Measurements from ENCODE around the gene APLF.

DNA sequence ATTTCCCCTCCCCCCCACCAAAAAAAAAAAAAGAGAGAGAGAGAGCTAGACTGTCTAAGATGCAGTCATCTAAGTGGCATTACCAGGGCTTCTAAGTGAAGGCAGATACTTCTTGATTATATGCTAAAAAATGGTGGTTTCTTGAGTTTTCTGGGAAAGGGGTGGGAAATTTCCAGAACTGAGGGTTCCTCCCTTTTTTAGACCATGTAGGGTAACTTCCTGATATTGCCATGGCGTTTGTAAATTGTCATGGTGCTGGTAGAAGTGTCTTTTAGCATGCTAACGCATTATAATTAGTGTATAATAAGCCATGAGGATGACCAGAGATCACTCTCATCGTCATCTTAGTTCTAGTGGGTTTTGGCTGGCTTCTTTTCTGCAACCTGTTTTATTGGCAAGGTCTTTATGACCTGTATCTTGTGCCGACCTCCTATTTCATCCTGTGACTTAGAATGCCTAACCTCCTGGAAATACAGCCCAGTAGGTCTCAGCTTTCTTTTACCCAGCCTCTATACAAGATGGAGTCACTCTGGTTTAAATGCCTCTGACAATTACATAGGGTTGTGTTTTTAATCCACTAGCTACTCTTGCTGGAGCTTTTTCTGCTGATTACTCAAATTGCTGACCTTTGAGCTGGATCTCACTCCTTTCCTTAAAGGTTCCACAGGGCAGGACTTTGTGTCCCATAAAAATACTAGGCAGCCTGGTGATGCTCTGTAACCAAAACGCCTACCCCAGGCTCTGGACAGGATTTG lies 145.6 kb downstream of the APLF start:
- TF ChIP-seq, protein P1, sequence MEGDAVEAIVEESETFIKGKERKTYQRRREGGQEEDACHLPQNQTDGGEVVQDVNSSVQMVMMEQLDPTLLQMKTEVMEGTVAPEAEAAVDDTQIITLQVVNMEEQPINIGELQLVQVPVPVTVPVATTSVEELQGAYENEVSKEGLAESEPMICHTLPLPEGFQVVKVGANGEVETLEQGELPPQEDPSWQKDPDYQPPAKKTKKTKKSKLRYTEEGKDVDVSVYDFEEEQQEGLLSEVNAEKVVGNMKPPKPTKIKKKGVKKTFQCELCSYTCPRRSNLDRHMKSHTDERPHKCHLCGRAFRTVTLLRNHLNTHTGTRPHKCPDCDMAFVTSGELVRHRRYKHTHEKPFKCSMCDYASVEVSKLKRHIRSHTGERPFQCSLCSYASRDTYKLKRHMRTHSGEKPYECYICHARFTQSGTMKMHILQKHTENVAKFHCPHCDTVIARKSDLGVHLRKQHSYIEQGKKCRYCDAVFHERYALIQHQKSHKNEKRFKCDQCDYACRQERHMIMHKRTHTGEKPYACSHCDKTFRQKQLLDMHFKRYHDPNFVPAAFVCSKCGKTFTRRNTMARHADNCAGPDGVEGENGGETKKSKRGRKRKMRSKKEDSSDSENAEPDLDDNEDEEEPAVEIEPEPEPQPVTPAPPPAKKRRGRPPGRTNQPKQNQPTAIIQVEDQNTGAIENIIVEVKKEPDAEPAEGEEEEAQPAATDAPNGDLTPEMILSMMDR (IDR thresholded peaks at IDR 0.05; ENCODE audit: low read length), result no peak
- TF ChIP-seq EZH2phosphoT487 (IDR thresholded peaks at IDR 0.05; ENCODE audit: low read length) (no peak), EZH2 (optimal IDR thresholded peaks at IDR 0.05; ENCODE audit: low read depth, low read length) (no peak)

Measured in MM.1S (cell line).